HG03432 (cell line): ENCODE data around the gene MAP3K13.
"Not testable (repeated sequence)": the region's sequence is repeated elsewhere in the genome, so short reads cannot be mapped to it uniquely, and the experiment has no call there.

Source experiments
- ATAC-seq: cut with Tn5 transposase; IDR thresholded peaks from one replicate; pipeline ENCODE4 v1.9.1; 2021; ENCODE audit warnings: mild to moderate bottlenecking, moderate library complexity; ENCODE audit not compliant: unreplicated experiment

Gene MAP3K13

DNA sequence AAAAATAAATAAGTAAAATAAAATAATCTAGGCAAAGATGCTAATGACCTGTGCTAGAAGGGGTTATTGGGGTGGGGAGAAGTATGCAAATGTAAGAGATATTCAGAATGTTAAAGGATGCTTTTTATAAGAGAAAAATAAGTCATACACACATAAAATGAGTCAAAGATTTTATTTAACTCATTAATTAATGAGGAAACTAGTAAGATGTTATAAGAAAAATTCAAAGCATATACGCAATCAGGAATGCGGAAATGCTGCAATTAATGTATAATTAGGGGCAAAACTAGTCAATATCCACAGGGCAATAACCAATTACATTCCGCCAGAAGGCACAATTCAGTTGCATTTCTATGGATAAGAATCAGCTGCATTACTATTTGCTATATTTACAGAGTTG, 30.1 kb downstream of the MAP3K13 start:
- no peak for ATAC-seq

DNA sequence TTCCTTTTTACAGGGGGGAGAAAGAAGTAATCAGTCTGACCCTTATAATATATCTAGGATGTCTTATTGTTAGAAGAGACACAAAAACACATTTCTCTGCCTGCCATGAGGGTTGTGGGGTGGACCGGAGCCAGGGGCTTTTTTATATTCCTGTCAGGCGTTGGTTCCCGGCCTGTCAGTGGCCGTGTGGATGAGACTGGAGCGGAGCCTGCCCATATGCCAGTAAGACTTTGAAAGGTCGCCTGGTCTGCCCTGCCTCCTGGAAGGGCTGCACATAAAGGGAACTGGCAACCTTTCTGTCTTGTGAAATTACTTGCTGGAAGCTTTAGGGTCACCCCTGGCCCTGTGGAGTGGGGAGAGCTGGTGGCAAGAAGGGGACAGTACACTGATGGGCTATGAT, 34.7 kb downstream of the MAP3K13 start:
- no peak for ATAC-seq

DNA sequence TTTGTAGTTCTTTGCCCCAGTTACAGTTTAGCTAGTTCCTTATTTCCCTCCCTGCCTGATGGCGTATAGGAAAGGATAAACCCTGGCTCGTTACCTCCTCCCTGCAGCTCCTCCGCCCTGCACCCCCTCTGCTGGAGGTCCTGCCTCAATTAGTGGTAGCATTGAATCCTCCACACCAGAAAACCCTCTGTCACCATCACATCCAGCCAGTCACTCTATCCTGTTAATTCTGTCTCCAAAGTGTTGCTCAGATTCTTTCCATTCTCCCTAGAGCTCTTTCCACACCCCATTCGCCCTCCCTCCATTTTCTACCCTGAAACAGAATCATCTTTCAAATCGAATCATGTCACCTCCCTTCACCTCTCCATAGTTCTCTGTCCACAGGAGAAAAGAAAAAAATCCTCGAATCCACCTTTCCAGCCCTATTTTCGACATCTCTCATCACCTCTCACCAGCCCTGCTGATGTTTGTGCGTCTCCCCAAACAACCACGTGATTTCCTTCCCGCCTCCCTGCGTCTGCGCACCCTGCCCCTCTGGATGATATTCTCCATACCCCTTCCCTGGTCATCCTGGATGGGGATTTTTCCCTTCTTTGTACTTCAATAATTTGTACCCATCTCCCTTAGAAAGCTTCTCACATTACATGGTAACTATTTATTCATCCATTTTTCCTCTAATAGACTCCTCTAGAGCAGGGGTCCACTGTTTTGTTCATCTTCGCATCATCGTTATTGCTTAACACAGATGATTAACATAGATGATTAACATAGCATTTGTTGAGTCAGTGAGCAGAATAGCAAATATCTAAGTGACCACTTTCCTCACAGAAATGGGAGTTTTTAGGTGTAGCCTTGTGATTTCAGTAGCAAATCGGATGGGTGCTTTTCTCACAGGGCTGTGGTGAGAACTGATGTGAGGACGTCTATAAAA, 37.1 kb downstream of the MAP3K13 start:
- no peak for ATAC-seq

DNA sequence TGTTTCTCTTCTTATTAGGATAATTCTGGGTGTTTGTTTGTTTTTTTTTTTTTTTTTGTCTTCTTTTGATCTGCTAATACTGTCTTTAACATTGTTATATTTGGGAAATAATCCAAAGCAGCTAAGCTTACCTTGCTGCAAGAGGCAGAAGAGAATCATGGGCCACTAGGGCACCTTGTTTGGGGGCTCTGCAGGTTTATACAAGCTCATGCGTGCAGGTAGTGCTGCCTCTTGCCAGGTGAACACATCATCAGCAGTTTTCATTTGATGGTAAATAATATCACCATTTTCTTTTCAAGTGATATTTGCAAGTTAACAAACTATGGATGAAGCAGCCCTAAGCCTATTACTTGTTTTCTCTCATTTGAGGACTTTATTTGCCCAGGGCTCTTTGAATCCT, 37.9 kb downstream of the MAP3K13 start:
- no peak for ATAC-seq

DNA sequence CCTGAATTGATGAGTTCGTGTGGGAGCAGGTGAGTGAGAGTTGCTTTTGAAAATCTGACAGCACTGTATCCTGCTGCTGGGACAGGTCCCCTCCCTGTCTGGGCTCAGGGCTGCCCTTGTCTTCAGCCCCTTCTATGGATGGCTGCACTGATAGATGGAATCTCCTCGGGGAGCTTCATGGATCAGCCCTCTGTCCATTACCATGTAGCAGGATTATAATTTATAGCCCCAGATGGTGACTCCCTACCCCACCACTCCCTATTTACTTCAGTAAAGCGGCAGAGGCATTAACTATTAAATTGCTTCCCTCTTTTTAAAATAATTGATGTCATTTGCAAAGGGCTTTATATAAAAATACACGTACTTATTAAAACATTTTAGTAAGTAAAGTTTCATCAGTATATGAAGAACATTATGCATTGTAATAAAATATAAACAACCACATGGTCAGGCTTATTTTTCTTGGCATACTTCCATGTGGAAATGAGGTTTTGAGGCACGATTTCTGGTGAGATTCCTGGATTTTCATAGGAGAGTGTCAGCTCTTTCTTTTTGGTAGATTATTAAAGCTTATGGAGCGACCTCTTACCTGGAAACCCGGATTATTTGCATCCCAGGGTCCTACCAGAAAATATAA, 38.5 kb downstream of the MAP3K13 start:
- ATAC-seq = no peak

DNA sequence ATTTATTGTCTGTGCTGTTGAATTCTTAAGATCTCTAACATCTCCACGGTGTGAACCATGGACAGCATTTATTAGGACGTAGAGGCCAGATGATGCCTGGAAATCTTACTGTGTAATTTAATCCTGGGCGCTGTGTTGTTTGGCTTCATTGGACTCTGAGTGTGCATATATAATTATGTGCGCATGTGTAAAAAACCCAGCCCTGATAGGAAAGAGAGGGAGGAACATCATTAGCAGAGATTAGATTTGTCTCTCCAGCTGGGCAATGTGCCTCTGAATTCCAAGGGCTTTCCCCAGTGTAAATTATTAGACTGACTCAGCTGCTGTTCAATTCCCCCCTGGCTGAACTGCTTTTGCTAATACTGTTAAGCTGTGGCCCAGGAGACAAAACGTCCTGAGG, 39.6 kb downstream of the MAP3K13 start:
- ATAC-seq = no peak

DNA sequence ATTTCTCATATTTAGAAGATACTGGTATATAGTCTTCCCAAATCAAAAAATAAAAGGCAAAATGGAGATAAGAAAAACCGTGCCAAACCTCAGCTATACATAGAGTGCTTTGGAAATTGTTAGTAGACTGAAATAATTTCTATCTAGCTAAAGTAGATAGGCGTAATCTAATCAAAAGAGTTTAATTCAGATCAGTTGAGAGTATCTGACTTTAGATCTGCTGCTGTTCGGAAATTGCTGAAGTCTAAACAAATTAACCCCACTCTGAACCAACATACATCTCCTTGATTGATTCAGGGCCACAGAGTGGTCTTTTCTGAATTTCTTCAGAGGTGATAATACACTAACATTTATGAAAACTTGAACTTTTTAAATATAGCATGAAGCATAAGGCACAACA, 40.1 kb downstream of the MAP3K13 start:
- no peak for ATAC-seq

DNA sequence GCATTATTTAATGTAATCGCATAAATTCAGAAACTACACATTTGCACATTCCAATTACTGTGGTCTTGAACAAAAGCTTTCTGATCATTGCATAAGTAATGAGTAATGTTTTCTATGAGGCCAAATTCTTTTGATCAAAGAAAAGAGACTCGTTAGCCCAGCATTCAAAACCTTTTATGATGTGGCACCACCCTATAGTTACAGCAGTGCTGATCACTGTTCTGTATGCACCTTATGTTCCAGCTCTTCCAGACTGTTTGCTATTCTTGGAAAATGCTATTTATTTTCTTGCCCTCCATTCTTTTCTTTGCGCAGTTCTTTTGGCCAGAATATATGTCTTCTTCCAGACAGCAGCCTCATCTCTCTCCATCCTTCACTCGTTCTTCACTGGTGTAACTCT, 42.3 kb downstream of the MAP3K13 start:
- ATAC-seq = no peak

DNA sequence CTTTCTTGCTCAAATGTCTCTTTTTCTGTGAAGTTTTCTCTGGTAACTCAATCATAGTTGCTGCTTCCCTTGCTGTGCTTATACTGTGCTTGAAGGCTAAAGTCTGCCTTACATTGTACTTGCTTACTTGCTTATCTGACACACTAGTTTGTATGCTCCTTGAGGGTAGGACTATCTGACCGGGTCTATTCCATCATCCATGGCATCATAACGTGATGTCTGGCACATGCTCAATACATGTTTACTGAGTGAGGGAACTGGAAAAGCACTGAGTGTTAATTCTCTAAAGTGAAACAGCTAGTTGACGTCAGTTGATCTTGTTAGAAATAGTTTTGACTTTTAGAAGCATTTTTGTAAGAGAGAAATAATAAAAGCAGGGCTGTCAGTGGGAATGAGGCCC, 42.7 kb downstream of the MAP3K13 start:
- no peak for ATAC-seq

DNA sequence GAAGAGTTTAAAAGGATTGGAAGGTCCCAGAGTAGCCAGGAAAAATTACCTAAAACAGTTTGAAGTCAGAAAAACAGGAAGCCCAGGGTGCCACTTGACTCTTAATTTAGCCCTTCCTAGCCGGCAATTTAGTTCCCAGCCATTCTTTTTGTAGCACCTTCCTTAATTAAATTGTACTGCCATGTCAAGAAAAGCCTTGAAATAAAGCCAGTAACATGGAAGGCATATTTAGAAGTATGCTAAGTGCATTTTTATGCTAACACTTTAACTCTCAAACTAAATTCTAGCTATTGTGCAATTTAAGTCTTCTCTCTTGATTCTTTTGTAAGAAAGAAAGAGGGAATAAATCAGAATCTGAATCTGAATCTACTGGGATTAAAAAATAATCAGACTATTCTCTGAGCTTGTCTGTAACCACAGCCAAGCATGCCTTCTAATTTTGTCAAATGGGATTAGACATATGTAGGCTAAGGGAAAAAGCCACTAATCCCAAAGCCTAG, 43.2 kb downstream of the MAP3K13 start:
- no peak for ATAC-seq

DNA sequence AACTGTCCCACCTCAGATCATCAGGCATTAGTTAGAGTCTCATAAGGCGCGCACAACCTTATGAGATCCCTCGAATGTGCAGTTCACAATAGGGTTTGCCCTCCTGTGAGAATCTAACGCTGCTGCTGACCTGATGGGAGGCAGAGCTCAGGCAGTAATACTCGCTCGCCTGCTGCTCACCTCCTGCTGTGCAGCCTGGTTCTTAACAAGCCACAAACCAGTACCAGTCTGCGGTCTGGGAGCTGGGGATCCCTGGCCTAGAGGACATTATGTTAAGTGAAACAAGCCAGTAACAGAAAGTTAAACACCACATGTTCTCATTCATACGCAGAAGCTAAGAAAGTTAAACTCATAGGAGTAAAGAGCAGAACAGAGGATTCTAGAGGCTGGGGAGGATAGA, 47.0 kb downstream of the MAP3K13 start:
- no peak for ATAC-seq

DNA sequence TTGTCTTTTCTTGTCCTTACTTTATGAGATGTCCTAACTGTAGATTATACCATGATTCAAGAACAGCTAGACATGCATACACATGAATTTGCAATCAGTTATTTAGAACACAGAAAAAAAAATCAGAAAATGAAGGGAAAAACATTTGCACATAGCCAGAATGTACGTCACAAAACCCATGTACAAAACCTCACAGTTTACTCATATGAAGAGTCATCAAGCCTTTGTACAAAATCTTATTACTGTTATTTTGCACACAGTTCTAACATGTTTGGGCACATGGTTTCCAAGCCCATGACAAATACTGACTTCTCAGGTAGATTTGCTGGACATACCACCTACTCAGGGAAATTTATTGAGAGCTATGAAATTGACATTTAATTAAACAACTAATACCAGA, 48.2 kb downstream of the MAP3K13 start:
- no peak for ATAC-seq

DNA sequence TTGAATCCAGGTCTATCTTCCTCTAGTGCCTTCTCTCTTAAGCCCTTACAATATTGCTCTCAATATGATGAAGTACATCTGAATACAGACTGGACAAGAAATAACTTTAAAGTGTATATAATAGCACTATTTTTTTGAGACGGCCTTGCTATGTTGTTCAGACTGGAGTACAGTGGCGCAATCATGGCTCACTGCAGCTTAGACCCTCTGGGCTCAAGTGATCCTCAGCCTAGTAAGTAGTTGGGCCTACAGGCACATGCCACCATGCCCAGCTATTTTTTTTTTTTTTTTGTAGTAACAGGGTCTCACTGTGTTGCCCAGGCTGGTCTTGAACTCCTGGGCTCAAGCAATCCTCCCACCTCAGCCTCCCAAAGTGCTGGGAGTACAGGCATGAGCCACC, 53.6 kb downstream of the MAP3K13 start:
- ATAC-seq = no peak

DNA sequence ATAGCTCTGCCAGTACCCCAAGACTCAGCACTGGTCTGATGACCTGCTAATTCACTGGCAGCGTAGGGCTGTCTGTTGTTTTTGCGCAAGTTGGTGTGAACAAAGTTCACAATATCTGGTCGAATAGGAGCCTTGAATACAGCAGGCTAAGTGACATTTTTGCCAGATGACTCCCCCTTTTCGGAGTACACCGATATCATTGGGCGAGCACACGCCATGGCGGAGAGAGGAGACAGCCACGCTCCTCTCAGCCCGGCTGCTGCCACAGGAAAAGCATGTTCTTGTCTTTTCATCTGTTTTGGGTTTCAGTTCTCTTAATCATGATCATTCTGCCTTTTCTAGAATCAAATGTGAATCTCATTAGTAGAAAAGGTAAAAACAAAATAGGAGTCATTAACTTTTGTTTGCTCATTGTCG, 55.6 kb downstream of the MAP3K13 start:
- ATAC-seq = not testable (repeated sequence)

DNA sequence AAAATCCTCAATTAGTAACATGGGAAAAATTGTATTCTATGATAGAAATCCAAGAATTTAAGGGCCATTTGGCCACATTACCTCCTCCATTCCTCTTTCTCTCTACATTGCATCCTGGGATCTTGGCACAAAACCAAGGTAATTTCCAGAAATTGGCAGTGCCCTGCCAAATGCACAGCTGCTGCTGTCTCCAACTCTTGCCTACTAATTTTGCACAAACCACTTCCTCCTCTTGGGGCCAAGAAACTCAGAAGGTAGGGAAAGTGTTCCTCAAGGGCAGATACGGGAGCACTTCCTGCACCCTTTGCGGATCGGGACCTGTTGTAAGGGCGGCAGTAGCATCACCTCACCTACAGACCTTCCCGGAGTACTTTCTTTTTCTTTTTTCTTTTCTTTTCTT, 57.8 kb downstream of the MAP3K13 start:
- ATAC-seq = no peak

DNA sequence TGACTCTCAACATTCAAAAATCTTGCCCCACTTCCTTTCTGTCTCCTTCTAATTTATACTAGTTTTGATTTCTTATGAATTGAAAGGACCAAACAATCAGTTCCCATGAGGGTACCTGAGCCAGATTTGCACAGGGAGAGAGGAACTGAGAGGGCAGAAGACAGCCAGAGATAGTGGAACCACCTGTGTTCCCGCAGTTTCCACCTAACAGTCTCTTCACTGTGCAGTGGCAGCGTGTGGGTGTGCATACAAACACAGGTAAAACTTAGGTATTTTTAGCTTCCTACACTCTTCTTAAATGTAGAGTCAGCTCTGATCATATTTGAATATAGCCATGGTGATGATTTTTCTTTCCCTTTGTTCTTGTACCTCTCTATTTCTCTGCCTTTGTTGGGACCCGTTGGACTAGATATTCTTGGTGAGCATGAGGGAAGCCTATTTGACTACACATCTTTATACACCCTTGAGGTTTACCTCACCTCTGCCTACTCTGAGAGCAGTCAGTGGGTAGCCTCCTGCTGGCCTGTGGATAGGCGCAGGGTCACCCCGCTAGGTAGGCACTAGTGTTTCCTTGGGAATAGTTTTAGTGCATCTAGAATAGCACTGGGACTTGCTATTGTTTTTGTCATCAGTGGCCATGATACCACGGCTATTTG, 58.8 kb downstream of the MAP3K13 start:
- ATAC-seq = peak; percentile 62

DNA sequence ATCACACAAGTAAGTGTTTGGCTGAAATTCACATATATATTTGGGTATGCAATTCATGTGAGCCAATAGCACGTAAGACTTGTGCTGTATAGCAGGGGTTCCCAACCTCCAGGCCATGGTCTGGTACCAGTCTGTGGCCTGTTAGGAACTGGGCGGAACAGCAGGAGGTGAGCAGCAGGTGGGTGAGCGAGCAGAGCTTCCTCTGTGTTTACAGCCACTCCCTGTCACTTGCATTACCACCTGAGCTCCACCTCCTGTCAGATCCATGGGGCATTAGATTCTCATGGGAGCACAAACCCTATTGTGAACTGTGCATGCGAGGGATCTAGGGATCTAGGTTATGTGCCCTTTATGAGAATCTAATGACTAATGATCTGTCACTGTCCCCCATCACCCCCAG, 59.7 kb downstream of the MAP3K13 start:
- ATAC-seq = no peak

DNA sequence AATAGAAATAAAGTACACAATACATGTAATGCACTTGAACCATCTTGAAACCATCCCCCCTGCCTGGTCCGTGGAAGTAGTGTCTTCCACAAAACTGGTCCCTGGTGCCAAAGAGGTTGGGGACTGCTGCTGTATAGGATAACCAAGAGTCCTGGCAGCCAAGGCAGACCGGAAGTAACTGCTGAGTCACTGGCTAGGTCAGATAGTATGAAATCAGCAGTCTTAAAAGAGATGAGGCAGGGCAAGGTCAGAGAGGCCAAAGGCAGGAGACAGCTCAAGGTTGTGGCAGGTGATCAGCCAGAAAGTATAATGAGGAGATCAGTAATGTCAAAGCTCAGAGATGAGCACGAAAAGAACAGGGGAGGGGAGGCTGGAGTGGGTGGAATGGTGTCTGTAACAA, 60.2 kb downstream of the MAP3K13 start:
- ATAC-seq = peak; percentile 73

DNA sequence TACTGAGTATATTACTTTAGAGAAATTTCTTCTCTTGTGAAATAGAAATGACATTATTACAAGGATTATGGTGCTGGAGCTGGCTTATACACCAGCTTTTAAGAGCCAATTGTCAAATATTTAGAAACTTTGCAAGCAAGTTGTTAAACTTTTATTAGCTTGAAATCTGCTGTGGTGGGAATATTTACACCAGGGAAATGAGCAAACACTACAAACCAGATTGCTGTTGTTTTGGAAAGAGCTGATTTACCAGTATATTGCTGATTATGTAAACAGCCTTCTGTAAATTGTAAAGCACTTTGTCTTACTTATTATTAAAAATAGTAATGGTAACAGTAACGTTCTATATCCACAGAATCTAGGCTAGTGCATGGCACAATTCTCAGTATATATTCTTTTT, 61.5 kb downstream of the MAP3K13 start:
- no peak for ATAC-seq

DNA sequence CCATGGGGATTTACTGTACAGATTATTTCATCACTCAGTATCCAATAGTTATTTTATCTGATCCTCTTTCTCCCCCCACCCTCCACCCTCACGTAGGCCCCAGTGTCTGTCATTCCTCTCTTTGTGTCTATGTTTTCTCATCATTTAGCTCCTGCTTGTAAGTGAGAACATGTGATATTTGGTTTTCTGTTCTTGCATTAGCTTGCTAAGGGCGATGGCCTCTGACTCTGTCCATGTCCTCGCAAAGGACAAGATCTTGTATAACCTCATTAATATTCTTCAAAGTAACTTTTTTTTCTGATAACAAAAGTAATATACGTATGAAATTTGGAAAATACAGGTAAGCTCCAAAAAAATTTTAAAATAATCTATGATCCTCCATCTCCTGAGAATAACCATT, 67.4 kb downstream of the MAP3K13 start:
- ATAC-seq = no peak

DNA sequence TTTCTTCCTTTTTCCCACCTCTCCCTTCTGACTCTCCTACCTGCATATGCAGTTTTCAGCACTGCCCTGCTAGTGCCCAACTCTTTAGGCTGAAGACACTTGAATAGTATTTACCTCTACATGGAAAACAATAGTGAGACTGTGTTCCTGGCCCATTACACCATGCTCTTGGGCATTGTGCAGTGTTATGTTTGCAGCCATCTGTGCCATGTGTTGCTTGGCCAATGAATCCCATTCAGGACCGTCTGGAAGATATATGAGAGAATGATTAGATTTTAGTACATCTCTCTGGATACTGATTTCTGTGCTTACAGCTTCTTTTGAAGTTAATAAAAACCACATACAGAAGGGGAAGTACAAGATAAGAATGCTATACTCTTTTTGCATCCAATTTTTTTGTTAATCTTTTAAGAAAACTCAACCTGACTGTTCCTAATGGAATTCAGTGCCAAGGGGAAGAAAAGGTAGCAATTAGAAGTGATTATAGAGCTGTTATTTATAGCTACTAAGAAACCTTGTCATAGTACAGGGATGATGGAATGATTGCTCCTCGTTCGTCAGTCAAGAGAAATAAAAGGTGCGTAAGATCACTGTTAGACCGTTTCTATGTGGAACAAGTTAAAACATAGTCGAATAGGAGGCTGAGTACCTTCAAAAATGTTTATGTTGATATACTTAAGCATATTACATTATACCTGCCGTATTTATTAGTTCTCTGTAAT, 77.0 kb downstream of the MAP3K13 start:
- ATAC-seq = no peak
